ENCODE results near the gene CRADD.

DNA sequence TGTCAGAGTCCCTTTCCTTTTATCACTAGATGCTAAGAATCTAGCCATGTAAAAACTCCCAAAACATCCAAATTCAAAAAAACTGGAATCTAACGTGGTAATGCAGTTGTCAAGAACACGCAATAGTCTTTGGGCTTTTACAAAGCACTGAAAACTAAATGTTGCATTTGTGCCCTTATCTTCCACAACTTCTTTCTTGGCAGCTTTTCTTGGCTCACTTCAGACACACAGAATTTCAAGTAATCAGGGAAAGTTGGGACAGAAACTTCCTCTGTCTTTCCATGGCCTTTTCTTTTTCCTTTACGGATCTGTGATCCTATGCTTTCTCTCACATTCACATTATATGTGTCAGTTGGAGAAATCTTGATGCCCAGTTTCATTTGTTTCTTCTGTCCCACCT, 136.0 kb downstream of the CRADD start:
- TF ChIP-seq YY1 (IDR thresholded peaks at IDR 0.05; ENCODE audit: low read depth) (no peak), RAD21 (IDR thresholded peaks at IDR 0.05; ENCODE audit: low read depth) (no peak)
